OCI-LY3 (cell line): Measurements from ENCODE around the gene MAMSTR.

Experiments used
- CTCF ChIP-seq: fragments of 200-600, 300-600 bp; sonication (generic); IDR thresholded peaks from 2 replicates; pipeline ENCODE4 v1.5.1; 2014; ENCODE audit warnings: antibody characterized with exemption, low read length, low read depth
- EZH2phosphoT487 ChIP-seq: fragments of 200-600 bp; shearing (Covaris generic); IDR thresholded peaks from 2 replicates; pipeline ENCODE4 v1.6.1; 2018; ENCODE audit warnings: antibody characterized with exemption, mixed run types, low read depth

GRCh38 chr19:48696353-48697010 lies 23.0 kb downstream of the MAMSTR start:
- TF ChIP-seq CTCF (no peak), EZH2phosphoT487 (no peak)
